GM18951 (cell line): Measurements from ENCODE around the gene LMX1B.

ENCODE experiments used
- POLR2A ChIP-seq: IDR thresholded peaks from 4 replicates; pipeline ENCODE4 v1.6.1; 2011; ENCODE audit warnings: mild to moderate bottlenecking; ENCODE audit not compliant: insufficient read length, insufficient read depth; ENCODE audit errors: extremely low read depth
- in situ Hi-C: fragments of 300-500 bp; cut with MboI; formaldehyde crosslinking; loops from one replicate; pipeline ENCODE4 v1.12.0; 2022; ENCODE audit warnings: low sequenced_read_pairs, mixed read lengths, inconsistent platforms; ENCODE audit not compliant: unreplicated experiment

LMX1B gene

GRCh38 chr9:126678989-126679388 is 65.3 kb downstream of the LMX1B start:
- in situ Hi-C loops = no loop called here
- no peak for TF ChIP-seq POLR2A

- in situ Hi-C loops = no loop called here
- no peak for TF ChIP-seq POLR2A
These were observed 67.6 kb downstream of the LMX1B start for GRCh38 chr9:126681336-126681735.

- TF ChIP-seq POLR2A = no peak
These were observed 68.5 kb downstream of the LMX1B start for GRCh38 chr9:126682113-126682810.

GRCh38 chr9:126682928-126683697 is 69.4 kb downstream of the LMX1B start:
- in situ Hi-C loops = no loop called here
- TF ChIP-seq POLR2A = no peak

More at GRCh38 chr9:126682113-126682810, 68.5 kb downstream of the LMX1B start:
- in situ Hi-C loops = no loop called here

GRCh38 chr9:126683698-126684044 is 69.9 kb downstream of the LMX1B start:
- no peak for TF ChIP-seq POLR2A
- in situ Hi-C loops = no loop called here

- in situ Hi-C loops = no loop called here
- no peak for TF ChIP-seq POLR2A
These were observed 70.6 kb downstream of the LMX1B start for GRCh38 chr9:126684345-126684744.

- TF ChIP-seq POLR2A = no peak
- in situ Hi-C loops = no loop called here
These were observed 71.3 kb downstream of the LMX1B start for GRCh38 chr9:126684965-126685465.

- in situ Hi-C loops = no loop called here
These were observed 74.3 kb downstream of the LMX1B start for GRCh38 chr9:126687930-126688461.

GRCh38 chr9:126688617-126689016 is 74.9 kb downstream of the LMX1B start:
- in situ Hi-C loops = no loop called here
- TF ChIP-seq POLR2A = no peak

More at GRCh38 chr9:126687930-126688461, 74.3 kb downstream of the LMX1B start:
- TF ChIP-seq POLR2A = no peak

GRCh38 chr9:126689027-126689825 is 75.5 kb downstream of the LMX1B start:
- TF ChIP-seq POLR2A = no peak
- in situ Hi-C loops = no loop called here

GRCh38 chr9:126690431-126691051 is 76.8 kb downstream of the LMX1B start:
- in situ Hi-C loops = loop anchor here (5.0 kb wide), 2 partner anchors 78 to 92 kb away; partner anchors contain the start of gene LMX1B
- TF ChIP-seq POLR2A = no peak

GRCh38 chr9:126692041-126692758 is 78.5 kb downstream of the LMX1B start:
- in situ Hi-C loops = loop anchor here (5.0 kb wide), 2 partner anchors 80 to 90 kb away; partner anchors contain the start of gene LMX1B
- no peak for TF ChIP-seq POLR2A
